Endothelial cell of umbilical vein (primary cell): ENCODE data around the gene AGFG1.

ENCODE experiments used
- JUN ChIP-seq: IDR thresholded peaks from 2 replicates; pipeline ENCODE4 v1.6.1; 2011; ENCODE audit warnings: borderline replicate concordance, low read depth; ENCODE audit not compliant: insufficient read length, insufficient read depth
- TF ChIP-seq, protein P1 (sequence below), 2 donors: IDR thresholded peaks; 1 replicate in 1 of 2; 2 replicates in 1 of 2; pipeline ENCODE4 v1.5.1; 2011; ENCODE audit warnings: low read length in 2 of 2, mild to moderate bottlenecking in 2 of 2, moderate library complexity in 2 of 2, control low read depth in 1 of 2, inconsistent platforms in 1 of 2, low read depth in 1 of 2; ENCODE audit not compliant: insufficient read depth in 1 of 2; ENCODE audit errors: extremely low read depth in 1 of 2

- TF ChIP-seq, protein P1, sequence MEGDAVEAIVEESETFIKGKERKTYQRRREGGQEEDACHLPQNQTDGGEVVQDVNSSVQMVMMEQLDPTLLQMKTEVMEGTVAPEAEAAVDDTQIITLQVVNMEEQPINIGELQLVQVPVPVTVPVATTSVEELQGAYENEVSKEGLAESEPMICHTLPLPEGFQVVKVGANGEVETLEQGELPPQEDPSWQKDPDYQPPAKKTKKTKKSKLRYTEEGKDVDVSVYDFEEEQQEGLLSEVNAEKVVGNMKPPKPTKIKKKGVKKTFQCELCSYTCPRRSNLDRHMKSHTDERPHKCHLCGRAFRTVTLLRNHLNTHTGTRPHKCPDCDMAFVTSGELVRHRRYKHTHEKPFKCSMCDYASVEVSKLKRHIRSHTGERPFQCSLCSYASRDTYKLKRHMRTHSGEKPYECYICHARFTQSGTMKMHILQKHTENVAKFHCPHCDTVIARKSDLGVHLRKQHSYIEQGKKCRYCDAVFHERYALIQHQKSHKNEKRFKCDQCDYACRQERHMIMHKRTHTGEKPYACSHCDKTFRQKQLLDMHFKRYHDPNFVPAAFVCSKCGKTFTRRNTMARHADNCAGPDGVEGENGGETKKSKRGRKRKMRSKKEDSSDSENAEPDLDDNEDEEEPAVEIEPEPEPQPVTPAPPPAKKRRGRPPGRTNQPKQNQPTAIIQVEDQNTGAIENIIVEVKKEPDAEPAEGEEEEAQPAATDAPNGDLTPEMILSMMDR (IDR thresholded peaks at IDR 0.05; ENCODE audit: extremely low read depth in 1 of 2, insufficient read depth in 1 of 2, low read depth in 1 of 2, low read length in 2 of 2): no peak
- TF ChIP-seq JUN: no peak
These were observed 90.6 kb downstream of the AGFG1 start for GRCh38 chr2:227562581-227562980.
